ENCODE data around the gene TMTC4.
"Not testable (repeated sequence)": the region's sequence is repeated elsewhere in the genome, so short reads cannot be mapped to it uniquely, and the experiment has no call there.

The TMTC4 gene

GRCh38 chr13:100581030-100581429 lies 93.6 kb downstream of the TMTC4 start:
- Histone ChIP-seq H3K9ac (ENCODE audit: low read length) (no peak overlapping the region), H3K79me2 (ENCODE audit: control insufficient read depth, insufficient read depth, low read length) (no peaks in the 10 kb centered on the region), H2AK5ac (ENCODE audit: low read length) (no peak overlapping the region), H2BK120ac (ENCODE audit: low read depth, low read length) (no peak overlapping the region), H3K36me3 (ENCODE audit: control insufficient read depth, insufficient read depth, low read length) (no peaks in the 10 kb centered on the region), H3K18ac (ENCODE audit: low read length) (no peak overlapping the region), H2BK15ac (replicated peaks; ENCODE audit: low read depth) (no peak overlapping the region), H3K4me1 (ENCODE audit: control insufficient read depth, low read depth, low read length) (no peaks in the 10 kb centered on the region), H3K4me3 (ENCODE audit: low read length) (no peak overlapping the region), H3K4ac (ENCODE audit: low read depth, low read length) (no peak overlapping the region), H3K23ac (ENCODE audit: low read length) (no peak overlapping the region), H4K5ac (ENCODE audit: low read length) (no peak overlapping the region), H3K27ac (ENCODE audit: low read depth, low read length) (no peak overlapping the region), H3K79me1 (ENCODE audit: low read length) (no peaks in the 10 kb centered on the region), H4K8ac (ENCODE audit: low read depth, low read length) (no peak overlapping the region), H3K56ac (ENCODE audit: low read length) (no peak overlapping the region), H2BK5ac (ENCODE audit: low read length) (no peak overlapping the region), H3K27me3 (ENCODE audit: insufficient read depth, low read length, poor library complexity) (no peaks in the 10 kb centered on the region), H3K4me2 (ENCODE audit: low read length) (no peak overlapping the region)
- WGBS (ENCODE audit: extremely low coverage, insufficient coverage, low lambda C conversion rate): no CpG with 5 or more reads among the region's 4 CpGs
- DNase-seq: no peak

- no CpG with 5 or more reads among the region's 12 CpGs for WGBS (ENCODE audit: extremely low coverage, insufficient coverage, low lambda C conversion rate)
- no peaks in the 10 kb centered on the region for H3K27me3 ChIP-seq (ENCODE audit: insufficient read depth, low read length, poor library complexity)
- no peak overlapping the region for H3K18ac ChIP-seq (ENCODE audit: low read length)
- H3K27ac ChIP-seq (ENCODE audit: low read depth, low read length): no peak overlapping the region
- no peak overlapping the region for H3K9ac ChIP-seq (ENCODE audit: low read length)
- DNase-seq: no peak
- no peaks in the 10 kb centered on the region for H3K79me1 ChIP-seq (ENCODE audit: low read length)
- no peak overlapping the region for H2BK15ac ChIP-seq (replicated peaks; ENCODE audit: low read depth)
- no peaks in the 10 kb centered on the region for H3K79me2 ChIP-seq (ENCODE audit: control insufficient read depth, insufficient read depth, low read length)
- no peak overlapping the region for H3K4me3 ChIP-seq (ENCODE audit: low read length)
- H4K5ac ChIP-seq (ENCODE audit: low read length): no peak overlapping the region
- H2BK5ac ChIP-seq (ENCODE audit: low read length): no peak overlapping the region
- no peak overlapping the region for H2BK120ac ChIP-seq (ENCODE audit: low read depth, low read length)
- H3K23ac ChIP-seq (ENCODE audit: low read length): no peak overlapping the region
- H3K4me1 ChIP-seq (ENCODE audit: control insufficient read depth, low read depth, low read length): no peaks in the 10 kb centered on the region
- H4K8ac ChIP-seq (ENCODE audit: low read depth, low read length): no peak overlapping the region
- no peak overlapping the region for H3K4me2 ChIP-seq (ENCODE audit: low read length)
- no peak overlapping the region for H2AK5ac ChIP-seq (ENCODE audit: low read length)
- no peak overlapping the region for H3K56ac ChIP-seq (ENCODE audit: low read length)
- no peak overlapping the region for H3K4ac ChIP-seq (ENCODE audit: low read depth, low read length)
- H3K36me3 ChIP-seq (ENCODE audit: control insufficient read depth, insufficient read depth, low read length): no peaks in the 10 kb centered on the region
These were observed 94.5 kb downstream of the TMTC4 start for GRCh38 chr13:100580045-100580444.

- H3K36me3 ChIP-seq (ENCODE audit: control insufficient read depth, insufficient read depth, low read length); H2AK5ac ChIP-seq (ENCODE audit: low read length); H3K79me1 ChIP-seq (ENCODE audit: low read length); H3K4me2 ChIP-seq (ENCODE audit: low read length); H3K4ac ChIP-seq (ENCODE audit: low read depth, low read length); H3K27ac ChIP-seq (ENCODE audit: low read depth, low read length); H3K23ac ChIP-seq (ENCODE audit: low read length); H3K79me2 ChIP-seq (ENCODE audit: control insufficient read depth, insufficient read depth, low read length); H2BK15ac ChIP-seq (replicated peaks; ENCODE audit: low read depth); H3K4me1 ChIP-seq (ENCODE audit: control insufficient read depth, low read depth, low read length); H3K4me3 ChIP-seq (ENCODE audit: low read length); H4K5ac ChIP-seq (ENCODE audit: low read length); DNase-seq; H2BK5ac ChIP-seq (ENCODE audit: low read length); H3K27me3 ChIP-seq (ENCODE audit: insufficient read depth, low read length, poor library complexity); H2BK120ac ChIP-seq (ENCODE audit: low read depth, low read length); H3K18ac ChIP-seq (ENCODE audit: low read length); H4K8ac ChIP-seq (ENCODE audit: low read depth, low read length); H3K56ac ChIP-seq (ENCODE audit: low read length); H3K9ac ChIP-seq (ENCODE audit: low read length): not testable (repeated sequence)
- WGBS (ENCODE audit: extremely low coverage, insufficient coverage, low lambda C conversion rate): no CpG with 5 or more reads among the region's 4 CpGs
These were observed 97.4 kb downstream of the TMTC4 start for GRCh38 chr13:100577239-100577638.

- Histone ChIP-seq H3K56ac (ENCODE audit: low read length) (no peak overlapping the region), H2BK15ac (replicated peaks; ENCODE audit: low read depth) (no peak overlapping the region), H2BK5ac (ENCODE audit: low read length) (no peak overlapping the region), H3K27me3 (ENCODE audit: insufficient read depth, low read length, poor library complexity) (no peaks in the 10 kb centered on the region), H3K4me3 (ENCODE audit: low read length) (no peak overlapping the region), H3K79me1 (ENCODE audit: low read length) (no peaks in the 10 kb centered on the region), H4K5ac (ENCODE audit: low read length) (no peak overlapping the region), H2AK5ac (ENCODE audit: low read length) (no peak overlapping the region), H3K36me3 (ENCODE audit: control insufficient read depth, insufficient read depth, low read length) (no peaks in the 10 kb centered on the region), H2BK120ac (ENCODE audit: low read depth, low read length) (no peak overlapping the region), H3K79me2 (ENCODE audit: control insufficient read depth, insufficient read depth, low read length) (no peaks in the 10 kb centered on the region), H3K18ac (ENCODE audit: low read length) (no peak overlapping the region), H3K9ac (ENCODE audit: low read length) (no peak overlapping the region), H3K4me1 (ENCODE audit: control insufficient read depth, low read depth, low read length) (no peaks in the 10 kb centered on the region), H3K4ac (ENCODE audit: low read depth, low read length) (no peak overlapping the region), H4K8ac (ENCODE audit: low read depth, low read length) (no peak overlapping the region), H3K23ac (ENCODE audit: low read length) (no peak overlapping the region), H3K4me2 (ENCODE audit: low read length) (no peak overlapping the region), H3K27ac (ENCODE audit: low read depth, low read length) (no peak overlapping the region)
- no CpG with 5 or more reads among the region's 2 CpGs for WGBS (ENCODE audit: extremely low coverage, insufficient coverage, low lambda C conversion rate)
- peak; percentile 85 for DNase-seq
These were observed 101.5 kb downstream of the TMTC4 start for GRCh38 chr13:100573121-100573520.

GRCh38 chr13:100566543-100566942 lies 108.1 kb downstream of the TMTC4 start:
- Histone ChIP-seq H3K4me3 (ENCODE audit: low read length) (no peak overlapping the region), H3K56ac (ENCODE audit: low read length) (no peak overlapping the region), H3K4me2 (ENCODE audit: low read length) (no peak overlapping the region), H3K36me3 (ENCODE audit: control insufficient read depth, insufficient read depth, low read length) (no peaks in the 10 kb centered on the region), H3K18ac (ENCODE audit: low read length) (no peak overlapping the region), H2BK5ac (ENCODE audit: low read length) (no peak overlapping the region), H3K4me1 (ENCODE audit: control insufficient read depth, low read depth, low read length) (no peaks in the 10 kb centered on the region), H3K23ac (ENCODE audit: low read length) (no peak overlapping the region), H3K27ac (ENCODE audit: low read depth, low read length) (no peak overlapping the region), H2AK5ac (ENCODE audit: low read length) (no peak overlapping the region), H3K27me3 (ENCODE audit: insufficient read depth, low read length, poor library complexity) (no peaks in the 10 kb centered on the region), H2BK15ac (replicated peaks; ENCODE audit: low read depth) (no peak overlapping the region), H3K4ac (ENCODE audit: low read depth, low read length) (no peak overlapping the region), H3K79me2 (ENCODE audit: control insufficient read depth, insufficient read depth, low read length) (no peaks in the 10 kb centered on the region), H3K9ac (ENCODE audit: low read length) (no peak overlapping the region), H4K8ac (ENCODE audit: low read depth, low read length) (no peak overlapping the region), H2BK120ac (ENCODE audit: low read depth, low read length) (no peak overlapping the region), H4K5ac (ENCODE audit: low read length) (no peak overlapping the region), H3K79me1 (ENCODE audit: low read length) (no peaks in the 10 kb centered on the region)
- no peak for DNase-seq
- WGBS (ENCODE audit: extremely low coverage, insufficient coverage, low lambda C conversion rate): no CpG with 5 or more reads among the region's 6 CpGs

GRCh38 chr13:100565286-100565685 lies 109.3 kb downstream of the TMTC4 start:
- Histone ChIP-seq H4K8ac (ENCODE audit: low read depth, low read length) (no peak overlapping the region), H2BK120ac (ENCODE audit: low read depth, low read length) (no peak overlapping the region), H3K56ac (ENCODE audit: low read length) (no peak overlapping the region), H3K4me2 (ENCODE audit: low read length) (no peak overlapping the region), H3K4me3 (ENCODE audit: low read length) (no peak overlapping the region), H2AK5ac (ENCODE audit: low read length) (no peak overlapping the region), H2BK5ac (ENCODE audit: low read length) (no peak overlapping the region), H2BK15ac (replicated peaks; ENCODE audit: low read depth) (no peak overlapping the region), H3K18ac (ENCODE audit: low read length) (no peak overlapping the region), H3K23ac (ENCODE audit: low read length) (no peak overlapping the region), H3K4me1 (ENCODE audit: control insufficient read depth, low read depth, low read length) (no peaks in the 10 kb centered on the region), H3K27ac (ENCODE audit: low read depth, low read length) (no peak overlapping the region), H4K5ac (ENCODE audit: low read length) (no peak overlapping the region), H3K79me2 (ENCODE audit: control insufficient read depth, insufficient read depth, low read length) (no peaks in the 10 kb centered on the region), H3K4ac (ENCODE audit: low read depth, low read length) (no peak overlapping the region), H3K9ac (ENCODE audit: low read length) (no peak overlapping the region), H3K79me1 (ENCODE audit: low read length) (no peaks in the 10 kb centered on the region), H3K27me3 (ENCODE audit: insufficient read depth, low read length, poor library complexity) (no peaks in the 10 kb centered on the region), H3K36me3 (ENCODE audit: control insufficient read depth, insufficient read depth, low read length) (no peaks in the 10 kb centered on the region)
- WGBS (ENCODE audit: extremely low coverage, insufficient coverage, low lambda C conversion rate): no CpG with 5 or more reads among the region's 8 CpGs
- no peak for DNase-seq
